Mesothelial cell of epicardium (in vitro differentiated cells): ENCODE data around the gene NTRK1. TPM values are rescaled to one million over a fixed set of nuclear protein-coding genes. Genes with fewer than 3 reads are reported as not detected.

Experiments
- DNase-seq, 2 experiments: peaks; one replicate each; pipeline ENCODE4 v3.0.0; 2021; ENCODE audit warnings: low spot score in 2 of 2; ENCODE audit not compliant: unreplicated experiment in 2 of 2
- H3K27ac Mint-ChIP-seq: 2 replicates; pipeline ENCODE4 v1.8.0; 2021; ENCODE audit warnings: mixed read lengths
- H3K27me3 Mint-ChIP-seq: 2 replicates; pipeline ENCODE4 v1.8.0; 2021; ENCODE audit warnings: low read depth, mixed read lengths
- H3K36me3 Mint-ChIP-seq: 2 replicates; pipeline ENCODE4 v1.8.0; 2021; ENCODE audit warnings: mixed read lengths
- H3K4me1 Mint-ChIP-seq: 2 replicates; pipeline ENCODE4 v1.8.0; 2021; ENCODE audit warnings: mixed read lengths
- H3K4me3 Mint-ChIP-seq: 2 replicates; pipeline ENCODE4 v1.8.0; 2021; ENCODE audit warnings: mild to moderate bottlenecking, moderate library complexity, mixed read lengths
- H3K9me3 Mint-ChIP-seq: 2 replicates; pipeline ENCODE4 v1.8.0; 2021; ENCODE audit warnings: mixed read lengths
- CTCF ChIP-seq: fragments of 200-600 bp; sonication (generic); IDR thresholded peaks from one replicate; pipeline ENCODE4 v1.5.0; 2021; ENCODE audit warnings: antibody characterized with exemption; ENCODE audit not compliant: unreplicated experiment
- total RNA-seq: library from RNA; stranded (reverse); gene quantifications from 3 replicates; pipeline ENCODE4 v1.2.1, GENCODE V29; 2021

Gene NTRK1
- total RNA-seq, 1 donor from 2014 or later = 1.2 TPM

- Mint-ChIP-seq H3K27ac (peak overlapping the region; percentile 58), H3K9me3 (no peaks in the 10 kb centered on the region), H3K4me3 (no peak overlapping the region), H3K36me3 (no peaks in the 10 kb centered on the region), H3K4me1 (peaks cover 18% of the 10 kb centered on the region), H3K27me3 (peaks cover 36% of the 10 kb centered on the region)
- no peak for TF ChIP-seq CTCF
- DNase-seq = no peak
These were observed 26.1 kb downstream of the NTRK1 start for GRCh38 chr1:156886583-156887281.

- no peaks in the 10 kb centered on the region for H3K36me3 Mint-ChIP-seq
- no peaks in the 10 kb centered on the region for H3K9me3 Mint-ChIP-seq
- peaks cover 42% of the 10 kb centered on the region for H3K27me3 Mint-ChIP-seq
- H3K4me3 Mint-ChIP-seq = no peak overlapping the region
- H3K27ac Mint-ChIP-seq = no peak overlapping the region
- TF ChIP-seq CTCF = no peak
- no peak for DNase-seq
- H3K4me1 Mint-ChIP-seq = peaks cover 20% of the 10 kb centered on the region
These were observed 26.7 kb downstream of the NTRK1 start for GRCh38 chr1:156887317-156887716.

- Mint-ChIP-seq H3K27me3 (peaks cover 46% of the 10 kb centered on the region), H3K36me3 (no peaks in the 10 kb centered on the region), H3K4me1 (peaks cover 20% of the 10 kb centered on the region), H3K9me3 (no peaks in the 10 kb centered on the region), H3K4me3 (no peak overlapping the region), H3K27ac (no peak overlapping the region)
- DNase-seq = no peak
- TF ChIP-seq CTCF = no peak
These were observed 27.1 kb downstream of the NTRK1 start for GRCh38 chr1:156887734-156888133.

GRCh38 chr1:156889802-156890580 lies 29.3 kb downstream of the NTRK1 start:
- peak; percentile 53 to 79 for DNase-seq
- Mint-ChIP-seq H3K4me3 (no peak overlapping the region), H3K27ac (no peak overlapping the region), H3K36me3 (no peaks in the 10 kb centered on the region), H3K9me3 (no peaks in the 10 kb centered on the region), H3K4me1 (peaks cover 24% of the 10 kb centered on the region), H3K27me3 (peaks cover 50% of the 10 kb centered on the region)
- TF ChIP-seq CTCF = peak; percentile 61

GRCh38 chr1:156892190-156893047 lies 31.8 kb downstream of the NTRK1 start:
- peak overlapping the region; percentile 53 for H3K4me3 Mint-ChIP-seq
- no peaks in the 10 kb centered on the region for H3K36me3 Mint-ChIP-seq
- H3K27me3 Mint-ChIP-seq = peaks cover 40% of the 10 kb centered on the region
- H3K4me1 Mint-ChIP-seq = peaks cover 37% of the 10 kb centered on the region
- no peaks in the 10 kb centered on the region for H3K9me3 Mint-ChIP-seq
- DNase-seq = peak; percentile 91 to 95
- no peak overlapping the region for H3K27ac Mint-ChIP-seq
- TF ChIP-seq CTCF = peak; percentile 78
